ENCODE data around the gene IL1RN. TPM values are rescaled to one million over a fixed set of nuclear protein-coding genes. Genes with fewer than 3 reads are reported as not detected.

The IL1RN gene
- total and polyA plus RNA-seq, 2 of the 4 experiments (the other 2 are of a cell fraction): not detected

DNA sequence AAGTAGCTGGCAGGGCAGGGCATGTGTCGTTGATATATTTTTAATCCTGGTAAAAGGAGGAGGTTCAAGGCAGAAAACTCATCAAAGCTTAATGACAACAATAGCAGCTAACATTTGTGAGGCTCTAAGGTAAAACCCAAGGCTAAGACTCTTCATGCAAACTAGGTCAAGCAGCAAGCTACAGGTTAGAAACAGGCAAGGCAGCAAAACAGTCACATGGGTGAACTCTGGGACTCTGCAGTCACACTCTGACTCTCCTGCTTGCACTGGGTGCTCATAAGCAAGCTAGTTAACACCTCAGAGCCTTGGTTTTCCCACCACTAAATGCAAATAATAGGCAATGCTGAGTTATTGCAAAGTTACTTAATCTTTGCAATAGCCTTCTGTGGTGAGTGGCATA lies 7.9 kb downstream of the IL1RN start:
- DNase-seq (no peak), ATAC-seq (ENCODE audit: low read depth) (no peak)
- H2AK5ac ChIP-seq (ENCODE audit: low read depth, low read length): no peak overlapping the region
- CTCF ChIA-PET: interaction anchor here (1.2 kb wide), 1 partner anchor 255 kb away, joined by 4 read pairs; no protein-coding TSS in a partner anchor
- H2BK120ac ChIP-seq (ENCODE audit: low read depth, low read length): no peak overlapping the region
- H3K14ac ChIP-seq (replicated peaks; ENCODE audit: low read depth, low read length): no peak overlapping the region
- H3K4me3 ChIP-seq (ENCODE audit: insufficient read depth, low read depth, low read length): no peak overlapping the region
- H3K27me3 ChIP-seq (ENCODE audit: control insufficient read depth, insufficient read depth, low read length): peaks cover 13% of the 10 kb centered on the region
- H4K5ac ChIP-seq (ENCODE audit: low read depth, low read length): no peak overlapping the region
- no peak overlapping the region for H3K4me2 ChIP-seq (ENCODE audit: low read depth, low read length)
- H3K9ac ChIP-seq (ENCODE audit: low read depth, low read length): no peak overlapping the region
- no CpG with 5 or more reads among the region's 1 CpG for WGBS, 2 experiments (ENCODE audit: extremely low coverage in 2 of 2, insufficient read length in 1 of 2)
- no peaks in the 10 kb centered on the region for H3K36me3 ChIP-seq (ENCODE audit: control insufficient read depth, insufficient read depth, low read length)
- no peak overlapping the region for H3K18ac ChIP-seq (ENCODE audit: low read depth, low read length)
- H3K4me1 ChIP-seq (ENCODE audit: control insufficient read depth, insufficient read depth, low read length): no peaks in the 10 kb centered on the region
- H2BK5ac ChIP-seq (ENCODE audit: low read depth, low read length, poor library complexity, severe bottlenecking): no peak overlapping the region
- no peak overlapping the region for H3K27ac ChIP-seq (ENCODE audit: insufficient read depth, low read length)
- TF ChIP-seq MXI1 (IDR thresholded peaks at IDR 0.05; ENCODE audit: borderline replicate concordance, low read depth, low read length) (no peak), POLR2A (IDR thresholded peaks at IDR 0.05; ENCODE audit: low read depth, low read length) (no peak), SMC3 (IDR thresholded peaks at IDR 0.05; ENCODE audit: low read depth, low read length) (no peak), MAZ (IDR thresholded peaks at IDR 0.05; ENCODE audit: borderline replicate concordance, low read depth, low read length) (no peak), RCOR1 (IDR thresholded peaks at IDR 0.05; ENCODE audit: insufficient replicate concordance, low read length) (no peak), BHLHE40 (IDR thresholded peaks at IDR 0.05; ENCODE audit: low read depth, low read length) (no peak), CHD1 (IDR thresholded peaks at IDR 0.05; ENCODE audit: low read depth, low read length) (no peak), FOS (IDR thresholded peaks at IDR 0.05; ENCODE audit: low read depth, low read length) (no peak)
- TF ChIP-seq, protein P1, sequence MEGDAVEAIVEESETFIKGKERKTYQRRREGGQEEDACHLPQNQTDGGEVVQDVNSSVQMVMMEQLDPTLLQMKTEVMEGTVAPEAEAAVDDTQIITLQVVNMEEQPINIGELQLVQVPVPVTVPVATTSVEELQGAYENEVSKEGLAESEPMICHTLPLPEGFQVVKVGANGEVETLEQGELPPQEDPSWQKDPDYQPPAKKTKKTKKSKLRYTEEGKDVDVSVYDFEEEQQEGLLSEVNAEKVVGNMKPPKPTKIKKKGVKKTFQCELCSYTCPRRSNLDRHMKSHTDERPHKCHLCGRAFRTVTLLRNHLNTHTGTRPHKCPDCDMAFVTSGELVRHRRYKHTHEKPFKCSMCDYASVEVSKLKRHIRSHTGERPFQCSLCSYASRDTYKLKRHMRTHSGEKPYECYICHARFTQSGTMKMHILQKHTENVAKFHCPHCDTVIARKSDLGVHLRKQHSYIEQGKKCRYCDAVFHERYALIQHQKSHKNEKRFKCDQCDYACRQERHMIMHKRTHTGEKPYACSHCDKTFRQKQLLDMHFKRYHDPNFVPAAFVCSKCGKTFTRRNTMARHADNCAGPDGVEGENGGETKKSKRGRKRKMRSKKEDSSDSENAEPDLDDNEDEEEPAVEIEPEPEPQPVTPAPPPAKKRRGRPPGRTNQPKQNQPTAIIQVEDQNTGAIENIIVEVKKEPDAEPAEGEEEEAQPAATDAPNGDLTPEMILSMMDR (conservative IDR thresholded peaks at IDR 0.05; ENCODE audit: low read depth, low read length): no peak
- TF ChIP-seq, protein P2, sequence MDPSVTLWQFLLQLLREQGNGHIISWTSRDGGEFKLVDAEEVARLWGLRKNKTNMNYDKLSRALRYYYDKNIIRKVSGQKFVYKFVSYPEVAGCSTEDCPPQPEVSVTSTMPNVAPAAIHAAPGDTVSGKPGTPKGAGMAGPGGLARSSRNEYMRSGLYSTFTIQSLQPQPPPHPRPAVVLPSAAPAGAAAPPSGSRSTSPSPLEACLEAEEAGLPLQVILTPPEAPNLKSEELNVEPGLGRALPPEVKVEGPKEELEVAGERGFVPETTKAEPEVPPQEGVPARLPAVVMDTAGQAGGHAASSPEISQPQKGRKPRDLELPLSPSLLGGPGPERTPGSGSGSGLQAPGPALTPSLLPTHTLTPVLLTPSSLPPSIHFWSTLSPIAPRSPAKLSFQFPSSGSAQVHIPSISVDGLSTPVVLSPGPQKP (IDR thresholded peaks at IDR 0.05; ENCODE audit: borderline replicate concordance, low read depth, low read length): no peak
- no peak overlapping the region for H4K91ac ChIP-seq (ENCODE audit: insufficient read depth, low read depth, low read length)
- H2BK15ac ChIP-seq (ENCODE audit: low read depth, low read length): no peak overlapping the region
- no peaks in the 10 kb centered on the region for H3K9me3 ChIP-seq (ENCODE audit: control insufficient read depth, insufficient read depth, low read length)
- no peak overlapping the region for H3K23ac ChIP-seq (ENCODE audit: low read depth, low read length)
- H2AK9ac ChIP-seq (replicated peaks; ENCODE audit: low read depth, low read length, poor library complexity): no peak overlapping the region
- dilution Hi-C loops (cut with HindIII; ENCODE audit: low sequenced_read_pairs, unreplicated experiment) (no loop called here), in situ Hi-C loops (cut with MboI; ENCODE audit: low sequenced_read_pairs) (loop anchor here (5.0 kb wide), 1 partner anchor 237 kb away; no protein-coding TSS in a partner anchor), intact Hi-C loops (cut with micrococcal nuclease) (no loop called here)
- no peak overlapping the region for H2BK20ac ChIP-seq (ENCODE audit: low read depth, low read length)
- no peak overlapping the region for H3K56ac ChIP-seq (ENCODE audit: extremely low read depth, insufficient read depth, low read length)
- no TSS peak for BruUV-seq (replicated peaks)
- H2AFZ ChIP-seq (replicated peaks; ENCODE audit: low read length, poor library complexity): no peak overlapping the region
- H3K4ac ChIP-seq (ENCODE audit: low read depth, low read length): no peak overlapping the region
- POLR2A ChIA-PET (ENCODE audit: unreplicated experiment): no interaction called here
- H4K20me1 ChIP-seq (ENCODE audit: insufficient read depth, low read length): no peaks in the 10 kb centered on the region
- no peaks in the 10 kb centered on the region for H3K9me1 ChIP-seq (ENCODE audit: insufficient read depth, low read length)
- no peaks in the 10 kb centered on the region for H3K79me1 ChIP-seq (ENCODE audit: low read depth in 1 of 2, low read length in 2 of 2)
- no peak overlapping the region for H4K8ac ChIP-seq (ENCODE audit: low read depth in 2 of 2, low read length in 2 of 2)

All from IMR-90 (cell line).